OCI-LY1 (cell line): Measurements from ENCODE around the gene MYLK4.

ENCODE experiments used
- H2AFZ ChIP-seq: fragments of 200-600 bp; sonication (generic), shearing (Covaris generic); 2 replicates; pipeline ENCODE4 v1.6.0; 2014; ENCODE audit warnings: antibody characterized with exemption, mild to moderate bottlenecking, low read length
- H3F3A ChIP-seq: fragments of 200-600 bp; sonication (generic), shearing (Covaris generic); 2 replicates; pipeline ENCODE4 v1.6.0; 2014; ENCODE audit warnings: mild to moderate bottlenecking, antibody characterized with exemption, low read length, moderate library complexity; ENCODE audit not compliant: insufficient read depth
- H3K27ac ChIP-seq: fragments of 200-600 bp; sonication (generic); 2 replicates; pipeline ENCODE4 v1.5.1; 2014; ENCODE audit warnings: low read length, mixed run types, mild to moderate bottlenecking, low read depth; ENCODE audit not compliant: poor library complexity, severe bottlenecking
- H3K27me3 ChIP-seq: fragments of 200-600 bp; sonication (generic); 2 replicates; pipeline ENCODE4 v1.6.0; 2014; ENCODE audit warnings: antibody characterized with exemption, mild to moderate bottlenecking, low read length, moderate library complexity; ENCODE audit not compliant: insufficient read depth
- H3K36me3 ChIP-seq: fragments of 200-600 bp; sonication (generic); 2 replicates; pipeline ENCODE4 v1.6.1; 2014; ENCODE audit warnings: mild to moderate bottlenecking, antibody characterized with exemption, low read length, moderate library complexity, mixed read lengths; ENCODE audit not compliant: insufficient read depth
- H3K4me1 ChIP-seq: fragments of 200-600 bp; sonication (generic); 2 replicates; pipeline ENCODE4 v1.5.1; 2014; ENCODE audit warnings: mild to moderate bottlenecking, low read length, moderate library complexity; ENCODE audit not compliant: insufficient read depth, severe bottlenecking
- H3K4me2 ChIP-seq: fragments of 200-600 bp; sonication (generic), shearing (Covaris generic); 2 replicates; pipeline ENCODE4 v1.6.1; 2014; ENCODE audit warnings: low read length
- H3K4me3 ChIP-seq: fragments of 200-600 bp; sonication (generic); 2 replicates; pipeline ENCODE4 v1.5.1; 2014; ENCODE audit warnings: low read length, low read depth, mild to moderate bottlenecking, mixed read lengths; ENCODE audit not compliant: poor library complexity, severe bottlenecking
- H3K79me2 ChIP-seq: fragments of 200-600 bp; shearing (Covaris generic); 2 replicates; pipeline ENCODE4 v1.6.1; 2016; ENCODE audit warnings: mixed run types, low read length, mixed read lengths; ENCODE audit not compliant: insufficient read depth
- H3K9ac ChIP-seq: fragments of 200-600 bp; sonication (generic), shearing (Covaris generic); 2 replicates; pipeline ENCODE4 v1.6.1; 2014; ENCODE audit warnings: mild to moderate bottlenecking, low read length, mixed read lengths
- H3K9me2 ChIP-seq: fragments of 200-600 bp; sonication (generic), shearing (Covaris generic); 2 replicates; pipeline ENCODE4 v1.6.1; 2014; ENCODE audit warnings: low read depth, mild to moderate bottlenecking, low read length, mixed read lengths
- H3K9me3 ChIP-seq: fragments of 200-600 bp; shearing (Covaris generic); 2 replicates; pipeline ENCODE4 v1.6.1; 2014; ENCODE audit warnings: low read length, mixed read lengths
- H4K20me1 ChIP-seq: fragments of 200-600 bp; sonication (generic), shearing (Covaris generic); 2 replicates; pipeline ENCODE4 v1.6.0; 2016; ENCODE audit warnings: mild to moderate bottlenecking, low read length; ENCODE audit not compliant: insufficient read depth
- CTCF ChIP-seq: fragments of 200-600 bp; sonication (generic), shearing (Covaris generic); IDR thresholded peaks from 2 replicates; pipeline ENCODE4 v1.5.1; 2017; ENCODE audit warnings: mild to moderate bottlenecking, antibody characterized with exemption, low read length, moderate library complexity, mixed read lengths
- EZH2 ChIP-seq: fragments of 200-600 bp; sonication (generic), shearing (Covaris generic); IDR thresholded peaks from 2 replicates; pipeline ENCODE4 v1.8.0; 2017; ENCODE audit warnings: borderline replicate concordance, mixed run types, mild to moderate bottlenecking, antibody characterized with exemption, low read length, moderate library complexity, mixed read lengths

The MYLK4 gene

GRCh38 chr6:2751871-2752270 lies 1.1 kb upstream of the MYLK4 start:
- no peak overlapping the region for H3K4me3 ChIP-seq
- no peaks in the 10 kb centered on the region for H3K9me2 ChIP-seq
- no peak for TF ChIP-seq EZH2
- TF ChIP-seq CTCF, result no peak
- H3K79me2 ChIP-seq, result no peaks in the 10 kb centered on the region
- H3K27me3 ChIP-seq, result no peaks in the 10 kb centered on the region
- H3K9ac ChIP-seq, result no peak overlapping the region
- H3K36me3 ChIP-seq, result no peaks in the 10 kb centered on the region
- no peaks in the 10 kb centered on the region for H4K20me1 ChIP-seq
- H2AFZ ChIP-seq, result no peak overlapping the region
- H3K27ac ChIP-seq, result no peak overlapping the region
- no peaks in the 10 kb centered on the region for H3K4me1 ChIP-seq
- no peak overlapping the region for H3K4me2 ChIP-seq
- no peaks in the 10 kb centered on the region for H3K9me3 ChIP-seq
- H3F3A ChIP-seq, result no peaks in the 10 kb centered on the region

- TF ChIP-seq EZH2 (no peak), CTCF (peak; percentile 86)
- Histone ChIP-seq H3K36me3 (no peaks in the 10 kb centered on the region), H3K9me2 (no peaks in the 10 kb centered on the region), H3K4me2 (peak overlapping the region; percentile 18; the same call in 1 of the 2 replicates), H3K79me2 (no peaks in the 10 kb centered on the region), H3K27me3 (no peaks in the 10 kb centered on the region), H3K4me1 (no peaks in the 10 kb centered on the region), H2AFZ (no peak overlapping the region), H3K27ac (no peak overlapping the region), H3F3A (no peaks in the 10 kb centered on the region), H3K9ac (no peak overlapping the region), H3K9me3 (no peaks in the 10 kb centered on the region), H3K4me3 (no peak overlapping the region), H4K20me1 (no peaks in the 10 kb centered on the region)
These were observed 637 bp downstream of the MYLK4 start for GRCh38 chr6:2749969-2750600.

GRCh38 chr6:2748183-2748582 lies 2.5 kb downstream of the MYLK4 start:
- H3K9ac ChIP-seq, result no peak overlapping the region
- H4K20me1 ChIP-seq, result no peaks in the 10 kb centered on the region
- H3K4me3 ChIP-seq, result no peak overlapping the region
- no peaks in the 10 kb centered on the region for H3K36me3 ChIP-seq
- H3K79me2 ChIP-seq, result no peaks in the 10 kb centered on the region
- H3K4me2 ChIP-seq, result no peak overlapping the region
- no peaks in the 10 kb centered on the region for H3F3A ChIP-seq
- H3K9me3 ChIP-seq, result no peaks in the 10 kb centered on the region
- no peak overlapping the region for H2AFZ ChIP-seq
- no peaks in the 10 kb centered on the region for H3K27me3 ChIP-seq
- no peaks in the 10 kb centered on the region for H3K9me2 ChIP-seq
- TF ChIP-seq CTCF, result no peak
- no peak for TF ChIP-seq EZH2
- no peaks in the 10 kb centered on the region for H3K4me1 ChIP-seq
- H3K27ac ChIP-seq, result no peak overlapping the region
